GM18507 (cell line): ENCODE results near the gene FASTKD3.
A peak's percentile ranks its signal among the peaks of the same experiment; 100 is the strongest.
"Not testable (repeated sequence)": the region's sequence is repeated elsewhere in the genome, so short reads cannot be mapped to it uniquely, and the experiment has no call there.

Experiments
- DNase-seq: peaks from one replicate; pipeline ENCODE4 v3.0.0; 2011; ENCODE audit warnings: low read depth; ENCODE audit not compliant: insufficient read length; ENCODE audit errors: extremely low spot score
- FAIRE-seq: peaks from 2 replicates; lab custom pipeline; 2011; peaks lifted over from hg19 to GRCh38; lab: Jason Lieb, UNC

FASTKD3 gene, protein sequence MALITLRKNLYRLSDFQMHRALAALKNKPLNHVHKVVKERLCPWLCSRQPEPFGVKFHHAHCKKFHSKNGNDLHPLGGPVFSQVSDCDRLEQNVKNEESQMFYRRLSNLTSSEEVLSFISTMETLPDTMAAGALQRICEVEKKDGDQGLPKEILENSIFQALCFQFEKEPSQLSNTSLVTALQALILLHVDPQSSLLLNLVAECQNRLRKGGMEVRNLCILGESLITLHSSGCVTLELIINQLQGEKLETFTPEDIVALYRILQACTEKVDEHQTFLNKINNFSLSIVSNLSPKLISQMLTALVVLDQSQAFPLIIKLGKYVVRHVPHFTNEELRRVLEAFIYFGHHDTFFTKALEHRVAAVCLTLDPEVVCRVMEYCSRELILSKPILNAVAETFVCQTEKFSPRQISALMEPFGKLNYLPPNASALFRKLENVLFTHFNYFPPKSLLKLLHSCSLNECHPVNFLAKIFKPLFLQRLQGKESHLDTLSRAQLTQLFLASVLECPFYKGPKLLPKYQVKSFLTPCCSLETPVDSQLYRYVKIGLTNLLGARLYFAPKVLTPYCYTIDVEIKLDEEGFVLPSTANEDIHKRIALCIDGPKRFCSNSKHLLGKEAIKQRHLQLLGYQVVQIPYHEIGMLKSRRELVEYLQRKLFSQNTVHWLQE

DNA sequence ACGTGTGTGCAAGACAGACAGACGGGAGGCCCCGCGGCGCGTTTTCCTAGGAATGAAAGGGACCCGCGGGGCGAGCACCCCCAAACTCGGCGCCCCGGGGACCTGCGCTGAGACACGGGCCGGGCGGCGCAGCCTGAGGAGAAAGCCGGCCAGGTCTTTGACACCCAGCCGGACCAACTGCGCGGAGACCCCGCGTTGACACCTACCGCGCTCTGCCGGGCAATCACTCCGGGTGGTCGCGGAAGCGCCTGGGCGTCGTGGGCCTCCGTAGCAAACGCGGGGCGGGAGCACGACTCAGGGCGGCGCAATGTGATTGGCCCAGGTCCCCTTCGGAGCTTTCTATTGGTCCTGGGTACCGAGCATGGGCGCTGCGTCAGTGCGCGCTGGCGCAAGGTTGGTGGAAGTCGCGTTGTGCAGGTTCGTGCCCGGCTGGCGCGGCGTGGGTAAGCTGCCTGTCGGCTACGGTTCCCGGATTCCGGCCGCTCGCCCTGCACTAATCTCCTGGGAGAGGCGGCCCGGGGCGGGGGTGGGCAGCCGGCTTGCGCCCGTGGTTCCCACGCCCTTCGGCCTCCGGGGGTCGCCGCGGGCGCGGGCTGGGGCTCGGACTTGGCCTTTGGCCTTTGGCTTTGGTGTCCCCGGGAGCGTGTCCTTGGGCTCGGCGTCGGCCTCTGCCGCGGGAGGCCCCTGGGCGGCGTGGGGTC, at the start of gene FASTKD3, which contains the start of gene MTRR:
FASTKD3 (minus strand) TSS at position 259 of the 701 bp plus-strand sequence. CDS start 948 bp downstream, outside the sequence.
MTRR (plus strand) TSS at position 376 of the 701 bp plus-strand sequence. CDS start 1,647 bp downstream, outside the sequence.
- FAIRE-seq, result peak; percentile 99
- DNase-seq, result peak; percentile 88

DNA sequence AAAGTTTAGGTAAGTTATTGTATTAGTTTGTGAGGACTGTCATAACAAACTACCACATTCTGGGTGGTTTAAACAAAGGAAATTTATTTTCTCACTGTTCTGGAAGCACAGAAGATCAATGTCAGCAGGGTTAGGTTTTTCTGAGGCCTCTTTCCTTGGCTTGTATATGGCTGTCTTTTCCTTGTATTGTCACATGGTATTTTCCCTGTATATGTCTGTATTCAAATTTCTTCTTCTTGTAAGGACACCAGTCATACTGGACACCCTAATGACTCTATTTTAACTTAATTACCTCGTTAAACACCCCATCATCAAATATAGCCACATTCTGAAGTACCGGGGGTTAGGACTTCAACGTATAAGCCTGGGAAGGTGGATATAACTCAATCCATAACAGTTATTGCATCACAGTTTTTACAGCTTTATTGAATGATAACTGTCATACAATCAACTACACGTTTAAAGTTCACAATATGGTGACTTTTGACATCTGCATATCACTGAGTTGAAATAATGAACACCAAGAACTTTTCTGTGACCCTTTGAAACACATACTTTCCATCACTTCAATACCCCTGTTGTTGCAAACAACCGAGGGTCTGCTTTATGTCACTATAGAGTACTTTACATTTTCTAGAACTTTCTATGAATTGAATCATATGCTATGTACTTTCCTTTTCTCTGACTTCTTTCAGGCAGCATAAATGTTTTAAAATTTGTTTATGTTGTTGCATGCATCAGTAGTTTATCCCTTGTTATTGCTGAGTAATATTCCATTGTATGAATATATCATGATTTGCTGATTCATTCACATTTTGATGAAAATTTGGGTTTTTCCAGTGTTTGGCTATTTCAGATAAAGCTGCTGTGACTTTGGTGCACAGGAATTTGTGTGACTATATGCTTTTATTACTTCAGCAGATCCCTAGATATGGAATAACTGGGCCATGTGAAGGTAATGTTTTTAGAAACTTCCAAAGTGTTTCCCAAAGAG, 48.6 kb upstream of the FASTKD3 start:
- DNase-seq, result no peak
- FAIRE-seq, result no peak

DNA sequence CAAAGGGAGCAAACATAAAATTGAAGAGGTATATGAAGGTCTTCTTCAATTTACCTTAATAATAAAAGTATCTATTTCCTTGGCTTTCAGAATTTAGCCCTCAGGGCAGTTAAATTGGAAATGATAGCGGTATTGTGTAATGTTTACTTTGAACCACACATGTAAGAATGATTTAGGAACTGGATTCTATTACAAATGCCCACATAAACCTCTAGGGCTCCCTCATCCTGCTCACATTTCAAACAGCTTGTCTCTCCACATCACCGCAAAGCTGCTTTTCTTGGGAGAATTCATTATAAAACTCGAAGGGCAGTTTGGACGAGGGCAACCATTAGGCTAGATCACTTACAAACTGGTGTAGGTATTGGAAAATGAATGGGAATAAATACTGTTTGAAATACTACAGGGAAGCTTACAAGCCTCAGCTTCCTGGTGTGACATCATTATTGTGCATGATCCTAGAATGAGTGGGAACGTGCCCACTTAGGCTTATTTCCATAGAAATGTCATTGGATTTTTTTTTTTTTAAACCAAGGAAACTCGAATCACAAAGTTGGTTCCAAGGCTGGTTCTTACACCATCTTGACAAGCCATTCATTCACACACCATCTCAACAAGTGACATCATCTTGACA, 47.5 kb upstream of the FASTKD3 start:
- DNase-seq (no peak), FAIRE-seq (no peak)

DNA sequence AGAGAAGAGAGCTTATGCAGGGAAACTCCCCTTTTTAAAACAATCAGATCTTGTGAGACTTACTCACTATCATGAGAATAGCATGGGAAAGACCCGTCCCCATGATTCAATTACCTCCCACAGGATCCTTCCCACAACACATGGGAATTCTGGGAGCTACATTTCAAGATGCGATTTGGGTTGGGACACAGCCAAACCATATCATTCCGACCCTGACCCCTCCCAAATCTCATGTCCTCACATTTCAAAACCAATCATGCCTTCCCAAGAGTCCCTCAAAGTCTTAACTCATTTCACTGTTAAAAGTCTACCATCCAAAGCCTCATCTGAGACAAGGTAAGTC, 42.6 kb upstream of the FASTKD3 start:
- DNase-seq, FAIRE-seq: not testable (repeated sequence)

DNA sequence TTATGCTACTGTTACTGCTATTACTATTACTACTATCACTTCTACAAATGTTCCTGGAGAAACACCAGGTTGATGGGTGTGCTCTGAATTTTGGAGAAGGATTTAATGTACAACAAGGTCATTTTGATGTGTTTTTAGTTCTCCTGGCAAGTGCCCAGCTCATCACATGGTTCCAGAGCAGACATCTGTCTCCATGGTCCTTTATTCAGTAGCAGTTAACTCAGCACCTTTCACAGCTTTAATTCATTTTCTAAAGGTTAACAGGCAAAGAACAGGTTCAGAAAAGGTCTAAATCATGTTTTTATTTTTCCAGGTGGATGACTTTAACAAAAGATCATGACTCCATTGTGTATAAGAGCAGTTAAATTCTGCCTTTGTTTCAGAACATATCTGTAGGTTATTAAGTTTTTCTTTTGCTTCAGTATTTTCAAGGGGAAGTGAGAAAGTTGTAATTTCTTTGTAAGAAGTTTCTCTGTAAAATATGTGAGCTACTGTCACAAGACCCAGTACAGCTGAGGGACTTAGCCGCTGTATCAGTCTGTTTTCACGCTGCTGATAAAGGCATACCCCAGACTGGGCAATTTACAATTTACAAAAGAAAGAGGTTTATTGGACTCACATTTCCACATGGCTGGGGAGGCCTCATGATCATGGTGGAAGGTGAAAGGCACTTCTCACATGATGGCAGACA, 42.1 kb upstream of the FASTKD3 start:
- no peak for DNase-seq
- peak; percentile 59 for FAIRE-seq

DNA sequence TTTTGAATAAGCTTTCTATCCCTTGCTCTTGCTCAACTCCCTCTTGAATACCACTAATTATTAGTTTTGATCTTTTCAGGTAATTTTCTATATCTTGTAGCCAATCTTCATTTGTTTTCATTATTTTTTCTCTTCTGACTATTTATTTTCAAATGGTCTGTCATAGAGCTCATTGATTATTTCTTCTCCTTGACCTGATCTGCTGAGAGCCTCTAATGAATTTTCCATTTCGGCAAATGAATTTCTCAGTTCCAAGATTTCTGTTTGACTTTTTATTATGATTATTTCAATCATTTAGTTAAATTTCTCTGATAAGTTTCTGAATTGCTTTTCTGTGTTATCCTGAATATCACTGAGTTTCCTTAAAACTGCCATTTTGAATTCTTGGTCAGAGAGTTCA, 39.5 kb upstream of the FASTKD3 start:
- FAIRE-seq, result no peak
- no peak for DNase-seq

DNA sequence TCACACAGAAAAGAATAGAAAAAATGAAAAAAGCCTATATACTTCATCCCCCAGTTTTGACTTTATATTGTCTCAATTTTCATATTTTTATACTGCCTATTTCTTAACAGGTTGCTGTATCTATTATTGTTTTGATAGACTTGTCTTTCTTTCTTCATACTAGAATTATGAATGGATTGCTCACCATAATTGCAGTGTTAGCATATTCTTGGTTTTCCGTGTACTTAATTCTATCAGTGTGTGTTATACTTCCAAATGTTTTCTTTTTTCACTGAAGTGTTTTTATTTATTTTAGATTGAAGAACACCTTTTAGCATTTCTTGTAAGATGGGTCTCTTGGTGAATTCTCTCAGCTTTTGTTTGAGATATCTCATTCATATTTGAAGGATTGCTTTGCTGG, 38.8 kb upstream of the FASTKD3 start:
- FAIRE-seq (no peak), DNase-seq (no peak)

DNA sequence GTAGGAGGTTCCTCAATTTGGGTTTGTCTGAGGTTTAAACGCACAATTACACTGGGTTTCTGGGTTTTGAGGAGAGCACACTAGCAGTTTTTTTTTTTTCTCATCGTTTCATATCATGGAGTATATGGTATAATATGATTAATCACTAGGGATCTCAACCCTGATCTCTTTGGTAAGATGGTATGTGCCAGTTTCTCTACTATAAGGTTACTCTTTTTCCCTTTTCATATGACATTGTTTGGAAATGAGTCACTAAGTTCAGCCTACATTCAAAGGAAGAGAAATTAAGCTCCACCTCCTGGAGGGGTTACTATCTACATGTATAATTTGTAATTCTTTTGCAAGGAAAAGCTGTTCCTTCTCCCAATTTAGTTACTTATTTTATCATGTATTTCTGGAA, 35.3 kb upstream of the FASTKD3 start:
- no peak for DNase-seq
- FAIRE-seq, result no peak

DNA sequence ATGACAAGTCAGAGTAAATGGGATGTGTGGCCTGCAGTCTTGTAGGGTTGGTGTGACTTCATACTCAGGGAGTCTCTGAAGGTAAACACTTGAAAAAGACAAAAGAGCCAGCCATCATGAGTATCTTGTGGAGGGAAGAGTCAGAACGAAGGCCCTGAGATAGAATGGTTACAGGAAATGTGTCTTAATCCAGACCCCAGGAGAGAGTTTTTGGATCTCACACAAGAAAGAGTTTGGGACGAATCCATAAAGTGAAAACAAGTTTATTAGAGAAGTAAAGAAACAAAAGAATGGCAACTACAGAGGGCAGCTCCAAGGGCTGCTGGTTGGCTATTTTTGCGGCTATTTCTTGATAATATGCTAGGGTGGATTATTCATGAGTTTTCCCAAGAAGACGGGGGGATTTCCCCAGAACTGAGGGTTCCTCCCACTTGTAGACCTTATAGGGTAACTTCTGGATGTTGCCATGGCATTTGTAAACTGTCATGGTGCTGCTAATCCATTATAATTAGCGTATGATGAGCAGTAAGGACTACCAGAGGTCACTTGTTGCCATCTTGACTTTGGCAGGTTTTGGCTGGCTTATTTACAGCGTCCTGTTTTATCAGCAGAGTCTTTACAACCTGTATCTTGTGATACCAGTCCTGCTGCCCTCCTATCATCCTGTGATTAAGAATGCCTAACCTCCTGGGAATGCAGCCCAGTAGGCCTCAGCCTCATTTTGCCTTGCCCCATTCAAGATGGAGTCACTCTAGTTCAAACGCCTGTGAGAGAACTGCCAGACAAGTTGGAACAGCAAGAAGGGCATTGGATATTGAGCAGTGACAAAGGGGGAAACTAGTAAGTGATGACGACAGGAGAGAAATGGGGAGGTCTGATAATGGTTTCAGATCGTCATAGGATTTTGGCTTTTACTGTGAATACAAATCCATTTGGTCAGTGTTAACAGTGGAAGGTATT, 34.1 kb upstream of the FASTKD3 start:
- no peak for DNase-seq
- peak; percentile 15 for FAIRE-seq

DNA sequence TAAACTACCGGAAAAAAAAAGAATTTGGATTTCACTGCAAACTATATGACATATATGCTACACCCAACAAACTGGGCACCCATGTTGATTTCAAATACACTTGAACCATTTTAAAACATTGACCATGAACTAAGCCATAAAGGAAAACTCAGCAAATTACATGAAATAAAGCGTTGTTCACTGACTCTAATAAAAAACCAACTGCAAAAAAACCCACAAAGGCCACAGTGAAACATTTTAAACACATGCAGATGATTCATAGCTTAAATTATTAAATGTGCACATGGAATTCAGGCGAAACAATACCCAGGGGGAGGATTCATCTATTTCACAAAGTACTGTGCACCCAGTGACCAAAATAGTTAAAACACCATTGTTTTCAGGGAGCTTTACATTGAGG, 33.4 kb upstream of the FASTKD3 start:
- no peak for FAIRE-seq
- DNase-seq, result no peak

DNA sequence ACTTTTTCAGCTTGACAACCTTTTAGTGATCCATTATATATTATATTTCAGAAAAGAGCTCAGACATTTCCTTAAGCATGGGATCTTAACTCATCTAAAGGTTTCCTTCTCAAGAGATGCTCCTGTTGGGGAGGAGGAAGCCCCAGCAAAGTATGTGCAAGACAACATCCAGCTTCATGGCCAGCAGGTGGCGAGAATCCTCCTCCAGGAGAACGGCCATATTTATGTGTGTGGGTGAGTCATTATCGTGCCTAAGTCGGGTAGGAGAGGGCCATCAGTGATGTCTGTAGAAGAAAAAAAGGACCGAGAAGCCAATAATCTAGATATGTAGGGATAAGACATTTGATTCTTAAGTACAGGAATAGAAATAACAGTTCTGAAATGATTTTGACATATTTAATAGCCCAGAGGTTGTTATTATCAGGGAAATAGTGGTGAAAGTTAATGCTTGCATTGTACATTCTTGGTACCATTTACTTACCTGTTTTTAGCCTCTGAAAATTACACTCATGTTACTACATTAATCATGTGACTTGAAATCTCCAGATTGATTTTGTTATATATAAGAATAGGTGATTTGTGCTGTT, 28.3 kb upstream of the FASTKD3 start:
- FAIRE-seq, result peak; percentile 12

DNA sequence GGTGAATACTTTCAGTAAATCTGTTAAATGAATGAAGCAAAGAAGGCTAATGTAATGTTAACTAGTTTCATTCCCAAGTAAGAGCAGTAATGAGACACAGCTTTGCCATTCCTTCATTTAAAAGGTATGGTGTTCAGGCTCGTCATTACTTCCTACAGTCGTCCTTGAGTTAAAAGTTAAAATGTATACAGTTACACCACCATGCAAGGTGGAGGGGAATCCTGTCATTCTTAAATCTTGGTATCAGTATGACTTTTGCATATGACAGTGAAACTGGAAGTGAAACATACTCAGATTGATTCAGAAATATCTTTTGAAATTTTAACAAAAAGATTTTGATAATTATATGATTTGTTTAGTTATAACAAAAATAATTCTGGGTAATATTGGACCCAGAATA, 26.0 kb upstream of the FASTKD3 start:
- no peak for DNase-seq
- peak; percentile 46 for FAIRE-seq

More for the DNA sequence above, 28.3 kb upstream of the FASTKD3 start:
- no peak for DNase-seq

DNA sequence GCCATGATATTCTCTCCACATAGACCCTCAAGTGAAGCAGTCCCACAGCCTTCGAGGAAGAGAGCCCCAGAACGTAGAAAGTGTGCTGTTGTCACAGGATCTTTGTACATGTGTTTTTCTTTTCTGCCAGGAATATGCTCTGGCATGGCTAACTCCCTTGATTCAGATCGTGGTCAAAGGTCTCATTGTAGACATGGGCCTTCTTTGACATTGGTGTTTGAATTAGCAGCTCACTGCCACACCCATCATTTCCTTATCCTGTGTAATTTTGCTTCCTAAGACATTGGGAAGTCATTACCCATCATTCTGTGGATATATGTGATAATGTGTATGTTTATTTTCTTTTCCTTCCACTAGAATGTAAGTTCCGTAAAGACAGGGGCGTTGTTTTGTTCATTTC, 25.6 kb upstream of the FASTKD3 start:
- DNase-seq, result no peak

DNA sequence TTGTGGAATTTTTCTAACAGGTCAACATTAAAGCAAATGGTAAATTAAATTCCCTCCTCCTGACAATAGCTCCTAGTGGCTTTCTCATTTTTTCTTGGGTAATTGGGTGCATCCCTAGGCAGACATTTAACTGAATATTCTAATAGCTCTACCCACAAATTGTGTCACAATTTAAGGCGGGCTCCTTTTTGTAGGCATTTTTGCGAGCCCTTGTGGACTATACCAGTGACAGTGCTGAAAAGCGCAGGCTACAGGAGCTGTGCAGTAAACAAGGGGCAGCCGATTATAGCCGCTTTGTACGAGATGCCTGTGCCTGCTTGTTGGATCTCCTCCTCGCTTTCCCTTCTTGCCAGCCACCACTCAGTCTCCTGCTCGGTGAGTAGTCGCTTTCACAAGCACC, 20.1 kb upstream of the FASTKD3 start:
- no peak for FAIRE-seq
- DNase-seq, result no peak

More for the DNA sequence above, 25.6 kb upstream of the FASTKD3 start:
- FAIRE-seq, result no peak

DNA sequence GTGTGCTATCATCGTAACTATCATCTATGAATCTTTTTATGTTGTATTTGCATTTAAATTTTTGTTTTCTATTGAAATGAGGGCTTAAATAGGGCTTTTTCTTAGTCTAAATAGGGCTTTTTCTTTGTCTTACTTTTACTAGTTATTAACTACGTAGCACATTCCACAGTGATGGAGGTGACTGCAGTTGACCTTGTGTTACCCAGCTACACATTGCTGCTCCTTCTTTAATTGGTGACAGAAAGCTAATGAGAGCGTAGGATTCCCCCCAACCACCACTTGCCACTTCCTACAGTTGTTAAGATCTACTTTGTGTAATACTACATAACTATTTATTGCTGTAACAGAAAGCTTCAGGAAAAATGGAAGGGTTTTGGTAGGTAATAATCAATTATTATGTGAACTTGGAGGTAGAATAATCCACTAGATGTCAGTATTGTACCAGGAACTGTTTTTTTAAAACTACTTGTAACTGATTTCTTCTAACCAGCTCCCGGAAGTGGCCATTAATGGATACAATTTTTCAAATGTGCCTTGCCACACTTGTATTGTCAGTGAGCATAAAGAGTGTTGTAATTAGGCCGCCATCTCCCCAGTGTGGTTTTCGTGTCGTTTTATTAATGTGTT, 18.1 kb upstream of the FASTKD3 start:
- FAIRE-seq, result peak; percentile 52

DNA sequence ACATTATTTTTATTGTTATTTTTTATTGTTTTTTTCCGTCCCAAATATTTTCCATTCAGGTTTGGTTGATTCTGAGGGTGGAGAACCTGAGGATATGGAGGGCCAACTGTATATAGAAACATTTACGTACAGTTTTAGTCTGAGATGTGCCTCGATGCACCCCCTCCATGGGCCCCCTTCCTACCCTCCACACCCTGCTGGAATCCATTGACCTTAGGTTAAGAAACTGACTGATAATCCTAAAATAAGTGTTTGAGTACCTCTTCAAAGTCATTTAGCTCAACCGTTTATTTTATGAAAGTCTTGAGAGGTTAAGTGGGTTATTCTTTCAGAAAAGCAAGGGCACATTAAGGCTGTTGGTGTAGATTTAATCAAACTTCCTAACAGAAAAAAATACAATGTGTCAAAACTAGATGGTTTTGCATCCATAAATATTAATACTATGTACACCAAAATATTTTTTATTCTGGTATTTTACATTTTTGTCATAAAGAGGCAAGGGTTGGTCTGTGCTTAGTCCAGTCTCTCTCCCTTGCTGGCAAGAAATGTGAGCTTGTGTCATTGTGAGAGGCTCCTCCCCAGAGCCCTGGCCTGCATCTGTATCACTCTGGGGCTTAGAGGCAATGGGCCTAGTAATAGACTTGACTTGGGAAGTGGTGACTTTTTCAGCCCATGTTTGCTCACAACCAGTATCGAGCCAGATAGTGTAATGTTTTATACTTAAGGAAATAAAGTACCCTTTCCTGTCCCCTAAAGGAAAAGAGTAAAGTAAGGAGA, 15.8 kb upstream of the FASTKD3 start:
- FAIRE-seq (no peak), DNase-seq (no peak)

More for the DNA sequence above, 18.1 kb upstream of the FASTKD3 start:
- no peak for DNase-seq
